HepG2 (cell line): ENCODE data around the gene SIX5. TPM values are rescaled to one million over a fixed set of nuclear protein-coding genes. Genes with fewer than 3 reads are reported as not detected.

Experiments
- ARNT2 ChIP-seq: sonication (generic); formaldehyde crosslinking; IDR thresholded peaks from 2 replicates; pipeline ENCODE4 v1.8.0; 2022; ENCODE audit warnings: mild to moderate bottlenecking, low read depth, missing genetic modification reagents, moderate library complexity
- ERF ChIP-seq: IDR thresholded peaks from 2 replicates; pipeline ENCODE4 v1.6.1; 2018; ENCODE audit warnings: missing biosample characterization, missing genetic modification reagents
- GPBP1L1 ChIP-seq: sonication (generic); formaldehyde crosslinking; IDR thresholded peaks from 2 replicates; pipeline ENCODE4 v1.5.0; 2020; ENCODE audit warnings: mild to moderate bottlenecking, missing genetic modification reagents
- GTF2F1 ChIP-seq: fragments of 150-350 bp; IDR thresholded peaks from 2 replicates; pipeline ENCODE4 v1.6.1; 2014; ENCODE audit warnings: low read length
- KAT2B ChIP-seq: fragments of 150-350 bp; IDR thresholded peaks from 2 replicates; pipeline ENCODE4 v1.6.1; 2014; ENCODE audit warnings: low read depth, low read length, borderline replicate concordance
- MIXL1 ChIP-seq: IDR thresholded peaks from 2 replicates; pipeline ENCODE4 v1.6.1; 2016
- NFIC ChIP-seq: IDR thresholded peaks from 2 replicates; pipeline ENCODE4 v1.6.1; 2012; ENCODE audit warnings: mild to moderate bottlenecking, low read length, inconsistent platforms
- NFYC ChIP-seq: IDR thresholded peaks from 2 replicates; pipeline ENCODE4 v1.6.1; 2016; ENCODE audit warnings: missing genetic modification reagents, missing compliant biosample characterization
- SMC3 ChIP-seq: IDR thresholded peaks from 2 replicates; pipeline ENCODE4 v1.6.1; 2011; ENCODE audit warnings: low read length, improper control_type of control experiment
- STAT6 ChIP-seq: sonication (generic); formaldehyde crosslinking; IDR thresholded peaks from 2 replicates; pipeline ENCODE4 v1.4.0; 2020; ENCODE audit warnings: missing genetic modification reagents, mild to moderate bottlenecking, borderline replicate concordance
- SYNCRIP ChIP-seq: fragments of 200-400 bp; formaldehyde crosslinking; IDR thresholded peaks from 2 replicates; pipeline ENCODE4 v1.6.1; 2018; ENCODE audit warnings: mild to moderate bottlenecking, low read depth, low read length; ENCODE audit not compliant: insufficient read depth
- TEAD2 ChIP-seq: sonication (generic); formaldehyde crosslinking; IDR thresholded peaks from 2 replicates; pipeline ENCODE4 v1.9.0; 2021; ENCODE audit warnings: missing genetic modification reagents
- ZC3H4 ChIP-seq: sonication (generic); formaldehyde crosslinking; IDR thresholded peaks from 2 replicates; pipeline ENCODE4 v1.4.0; 2020; ENCODE audit warnings: missing genetic modification reagents, borderline replicate concordance
- ZNF121 ChIP-seq: sonication (generic); formaldehyde crosslinking; IDR thresholded peaks from 2 replicates; pipeline ENCODE4 v1.5.0; 2020; ENCODE audit warnings: mild to moderate bottlenecking, missing genetic modification reagents
- ZNF232 ChIP-seq: sonication (generic); formaldehyde crosslinking; IDR thresholded peaks from 2 replicates; pipeline ENCODE4 v1.4.0; 2020; ENCODE audit warnings: missing genetic modification reagents, borderline replicate concordance
- ZNF274 ChIP-seq: sonication (generic); formaldehyde crosslinking; IDR thresholded peaks from 2 replicates; pipeline ENCODE4 v1.5.1; 2020; ENCODE audit warnings: mild to moderate bottlenecking, missing genetic modification reagents
- ZNF530 ChIP-seq: sonication (generic); formaldehyde crosslinking; IDR thresholded peaks from 2 replicates; pipeline ENCODE4 v1.5.0; 2020; ENCODE audit warnings: low read depth, mild to moderate bottlenecking, missing genetic modification reagents
- ZNF687 ChIP-seq: sonication (generic); formaldehyde crosslinking; IDR thresholded peaks from 2 replicates; pipeline ENCODE4 v1.5.1; 2020; ENCODE audit warnings: mild to moderate bottlenecking, missing genetic modification reagents, moderate library complexity
- polyA plus RNA-seq, 8 experiments: library from polyadenylated mRNA; depleted of rRNA in 3 of 8; stranded (reverse) in 7 of 8; unstranded in 1 of 8; fragments of >200 nt; fragmentation: Illumina TruSeq in 4 of 8; extraction: Trizol in 4 of 8; gene quantifications; 2 replicates each; pipeline versions ENCODE4 v1.2.1 to v1.2.3, GENCODE V29; 2011 to 2016; ENCODE audit warnings: low read depth in 4 of 8, missing spikeins in 1 of 8, mixed read lengths in 1 of 8; ENCODE audit not compliant: insufficient read depth in 1 of 8
- total RNA-seq, 5 experiments: library from RNA; depleted of rRNA; stranded (reverse); fragments of >200 nt; fragmentation: Illumina TruSeq; extraction: Trizol; gene quantifications; 2 replicates each; pipeline ENCODE4 v1.2.3, GENCODE V29; 2016; ENCODE audit warnings: low read depth in 1 of 5
- TF ChIP-seq, protein P1 (sequence below): sonication (generic); formaldehyde crosslinking; IDR thresholded peaks from 2 replicates; pipeline ENCODE4 v1.5.1; 2020; ENCODE audit warnings: missing genetic modification reagents, mild to moderate bottlenecking, borderline replicate concordance

Gene SIX5
- total and polyA plus RNA-seq, 2 of the 13 experiments (the other 11 are each of a cell fraction or from before 2014, with no cell fraction given): 7.7 to 10.5 TPM

DNA sequence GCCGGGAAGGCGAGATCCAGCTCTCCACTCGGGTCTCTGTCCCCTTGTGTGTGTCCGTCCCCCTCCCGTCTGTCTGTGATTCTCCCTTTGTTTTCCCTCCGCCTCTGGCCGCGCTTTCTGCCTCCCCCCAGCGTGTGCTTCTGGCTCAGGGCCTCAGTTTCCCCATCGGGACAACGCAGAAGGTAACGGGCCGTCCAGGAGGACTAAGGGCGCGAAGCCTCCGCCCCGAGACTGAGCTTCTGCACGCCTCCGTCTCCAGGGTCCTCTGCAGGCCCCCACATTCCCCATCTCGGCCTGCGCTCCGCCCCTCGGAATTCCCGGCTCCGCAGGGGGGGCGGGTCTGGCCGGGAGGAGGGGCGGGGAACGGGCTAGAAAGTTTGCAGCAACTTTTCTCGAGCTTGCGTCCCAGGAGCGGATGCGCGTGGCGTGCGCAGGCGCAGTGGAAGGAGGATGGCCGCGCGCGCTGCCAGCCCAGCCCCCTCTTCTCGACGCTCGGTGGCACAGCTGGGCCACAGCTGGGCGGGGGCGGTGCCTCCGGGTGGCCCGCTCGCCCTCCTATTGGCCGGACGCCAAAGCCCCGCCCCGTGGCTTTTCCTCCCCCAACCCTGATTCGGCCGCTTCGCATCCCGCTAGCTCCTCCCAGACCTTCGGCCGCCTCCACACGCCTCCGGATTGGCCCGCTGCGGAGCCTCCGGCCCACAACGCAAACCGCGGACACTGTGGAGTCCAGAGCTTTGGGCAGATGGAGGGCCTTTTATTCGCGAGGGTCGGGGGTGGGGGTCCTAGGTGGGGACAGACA, at the start of gene SIX5 (continued):
- TF ChIP-seq STAT6 (no peak; the same call in 1 of the 2 replicates), ZNF687 (CRISPR knock-in tag) (peak; percentile 89), ARNT2 (CRISPR knock-in tag) (peak; percentile 31; the same call in 1 of the 2 replicates), ERF (CRISPR knock-in tag) (peak; percentile 84; the same call in 1 of the 2 replicates), NFIC (no peak), GTF2F1 (no peak), TEAD2 (CRISPR knock-in tag) (no peak), GPBP1L1 (CRISPR knock-in tag) (no peak), SYNCRIP (no peak), MIXL1 (CRISPR knock-in tag) (peak; percentile 80), ZNF121 (CRISPR knock-in tag) (no peak), ZNF274 (CRISPR knock-in tag) (no peak; the same call in 1 of the 2 replicates), SMC3 (no peak), ZNF530 (CRISPR knock-in tag) (no peak), KAT2B (no peak), NFYC (CRISPR knock-in tag) (peak; percentile 85), ZC3H4 (CRISPR knock-in tag) (no peak), ZNF232 (peak; percentile 81; the same call in 1 of the 2 replicates)
- TF ChIP-seq, protein P1, sequence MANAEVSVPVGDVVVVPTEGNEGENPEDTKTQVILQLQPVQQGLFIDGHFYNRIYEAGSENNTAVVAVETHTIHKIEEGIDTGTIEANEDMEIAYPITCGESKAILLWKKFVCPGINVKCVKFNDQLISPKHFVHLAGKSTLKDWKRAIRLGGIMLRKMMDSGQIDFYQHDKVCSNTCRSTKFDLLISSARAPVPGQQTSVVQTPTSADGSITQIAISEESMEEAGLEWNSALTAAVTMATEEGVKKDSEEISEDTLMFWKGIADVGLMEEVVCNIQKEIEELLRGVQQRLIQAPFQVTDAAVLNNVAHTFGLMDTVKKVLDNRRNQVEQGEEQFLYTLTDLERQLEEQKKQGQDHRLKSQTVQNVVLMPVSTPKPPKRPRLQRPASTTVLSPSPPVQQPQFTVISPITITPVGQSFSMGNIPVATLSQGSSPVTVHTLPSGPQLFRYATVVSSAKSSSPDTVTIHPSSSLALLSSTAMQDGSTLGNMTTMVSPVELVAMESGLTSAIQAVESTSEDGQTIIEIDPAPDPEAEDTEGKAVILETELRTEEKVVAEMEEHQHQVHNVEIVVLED (CRISPR knock-in tag): peak; percentile 91
